ENCODE results near the gene NR4A1. TPM values are rescaled to one million over a fixed set of nuclear protein-coding genes. Genes with fewer than 3 reads are reported as not detected.

The NR4A1 gene
- total and polyA plus RNA-seq, 2 of the 13 experiments (the other 11 are each of a cell fraction or from before 2014, with no cell fraction given), result 5.7 to 15.2 TPM

DNA sequence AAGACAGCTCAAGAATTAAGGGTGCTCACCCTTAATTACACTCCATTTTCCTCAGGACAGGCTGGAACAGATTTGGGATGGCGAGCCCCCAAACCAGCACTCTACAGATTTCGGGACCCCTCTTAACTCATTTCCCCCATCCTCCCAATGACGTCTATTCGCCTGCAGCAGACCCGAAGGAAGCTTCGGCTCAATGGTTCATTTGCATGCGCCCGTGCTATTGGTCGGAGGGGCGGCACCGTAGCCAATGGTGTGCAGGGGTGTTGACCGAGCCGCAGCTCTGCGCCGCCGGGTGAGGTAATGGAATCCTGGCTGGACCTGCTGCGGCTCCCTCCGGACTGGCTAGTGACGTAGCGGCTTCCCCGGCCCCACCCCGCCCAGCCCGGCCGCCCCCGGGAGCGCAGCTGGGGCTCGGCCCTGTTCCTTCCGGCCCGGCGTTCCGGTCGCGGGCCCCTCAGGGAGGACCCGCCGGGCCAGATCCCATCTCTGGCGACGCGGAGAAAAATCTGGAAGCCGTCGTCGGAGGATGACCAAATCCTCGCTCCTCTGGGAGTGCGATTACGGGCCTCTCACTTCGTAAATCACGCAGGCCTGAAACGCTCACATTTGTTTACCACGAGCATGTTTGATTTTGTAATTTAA, 18.3 kb upstream of the NR4A1 start (continued):
- TF ChIP-seq HOXA9 (CRISPR knock-in tag; IDR thresholded peaks at IDR 0.05; ENCODE audit: borderline replicate concordance), result no peak
- 0 out of 2 replicates have a peak, but pooled peaks have one; percentile 24 for TF ChIP-seq KLF6 (CRISPR knock-in tag; IDR thresholded peaks at IDR 0.05)
- no peak; the same call in 1 of the 2 replicates for TF ChIP-seq TFDP1 (CRISPR knock-in tag; IDR thresholded peaks at IDR 0.05; ENCODE audit: borderline replicate concordance)
- TF ChIP-seq HDAC2 (CRISPR knock-in tag; IDR thresholded peaks at IDR 0.05), result no peak
- TF ChIP-seq NFATC3 (CRISPR knock-in tag; IDR thresholded peaks at IDR 0.05), result no peak
- TF ChIP-seq SNAPC4 (CRISPR knock-in tag; IDR thresholded peaks at IDR 0.05), result peak; percentile 81; the same call in 1 of the 2 replicates
- no peak for TF ChIP-seq SMAD3 (CRISPR knock-in tag; IDR thresholded peaks at IDR 0.05)
- TF ChIP-seq ZNF263 (CRISPR knock-in tag; IDR thresholded peaks at IDR 0.05), result 0 out of 2 replicates have a peak, but pooled peaks have one; percentile 14
- TF ChIP-seq ZNF17 (CRISPR knock-in tag; IDR thresholded peaks at IDR 0.05), result no peak
- TF ChIP-seq ZNF572 (CRISPR knock-in tag; IDR thresholded peaks at IDR 0.05), result no peak
- TF ChIP-seq, protein P1, sequence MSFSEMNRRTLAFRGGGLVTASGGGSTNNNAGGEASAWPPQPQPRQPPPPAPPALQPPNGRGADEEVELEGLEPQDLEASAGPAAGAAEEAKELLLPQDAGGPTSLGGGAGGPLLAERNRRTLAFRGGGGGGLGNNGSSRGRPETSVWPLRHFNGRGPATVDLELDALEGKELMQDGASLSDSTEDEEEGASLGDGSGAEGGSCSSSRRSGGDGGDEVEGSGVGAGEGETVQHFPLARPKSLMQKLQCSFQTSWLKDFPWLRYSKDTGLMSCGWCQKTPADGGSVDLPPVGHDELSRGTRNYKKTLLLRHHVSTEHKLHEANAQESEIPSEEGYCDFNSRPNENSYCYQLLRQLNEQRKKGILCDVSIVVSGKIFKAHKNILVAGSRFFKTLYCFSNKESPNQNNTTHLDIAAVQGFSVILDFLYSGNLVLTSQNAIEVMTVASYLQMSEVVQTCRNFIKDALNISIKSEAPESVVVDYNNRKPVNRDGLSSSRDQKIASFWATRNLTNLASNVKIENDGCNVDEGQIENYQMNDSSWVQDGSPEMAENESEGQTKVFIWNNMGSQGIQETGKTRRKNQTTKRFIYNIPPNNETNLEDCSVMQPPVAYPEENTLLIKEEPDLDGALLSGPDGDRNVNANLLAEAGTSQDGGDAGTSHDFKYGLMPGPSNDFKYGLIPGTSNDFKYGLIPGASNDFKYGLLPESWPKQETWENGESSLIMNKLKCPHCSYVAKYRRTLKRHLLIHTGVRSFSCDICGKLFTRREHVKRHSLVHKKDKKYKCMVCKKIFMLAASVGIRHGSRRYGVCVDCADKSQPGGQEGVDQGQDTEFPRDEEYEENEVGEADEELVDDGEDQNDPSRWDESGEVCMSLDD (CRISPR knock-in tag; IDR thresholded peaks at IDR 0.05; ENCODE audit: borderline replicate concordance), result 0 out of 2 replicates have a peak, but pooled peaks have one; percentile 24
- TF ChIP-seq CHCHD3 (CRISPR knock-in tag; IDR thresholded peaks at IDR 0.05), result no peak
- TF ChIP-seq ELF3 (CRISPR knock-in tag; IDR thresholded peaks at IDR 0.05), result peak; percentile 40; the same call in 1 of the 2 replicates
- no peak for TF ChIP-seq HBP1 (CRISPR knock-in tag; IDR thresholded peaks at IDR 0.05; ENCODE audit: low read depth)
- TF ChIP-seq NR2F2 (IDR thresholded peaks at IDR 0.05; ENCODE audit: borderline replicate concordance, low read depth), result no peak
- peak; percentile 88 for TF ChIP-seq CREB1 (IDR thresholded peaks at IDR 0.05)
- TF ChIP-seq CREB1 (CRISPR knock-in tag; IDR thresholded peaks at IDR 0.05), result peak; percentile 72
- TF ChIP-seq, protein P2, sequence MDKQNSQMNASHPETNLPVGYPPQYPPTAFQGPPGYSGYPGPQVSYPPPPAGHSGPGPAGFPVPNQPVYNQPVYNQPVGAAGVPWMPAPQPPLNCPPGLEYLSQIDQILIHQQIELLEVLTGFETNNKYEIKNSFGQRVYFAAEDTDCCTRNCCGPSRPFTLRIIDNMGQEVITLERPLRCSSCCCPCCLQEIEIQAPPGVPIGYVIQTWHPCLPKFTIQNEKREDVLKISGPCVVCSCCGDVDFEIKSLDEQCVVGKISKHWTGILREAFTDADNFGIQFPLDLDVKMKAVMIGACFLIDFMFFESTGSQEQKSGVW (CRISPR knock-in tag; IDR thresholded peaks at IDR 0.05; ENCODE audit: borderline replicate concordance), result no peak
- TF ChIP-seq NR1H2 (CRISPR knock-in tag; IDR thresholded peaks at IDR 0.05; ENCODE audit: borderline replicate concordance, low read depth), result no peak

All from HepG2 (cell line).